Ectodermal cell (in vitro differentiated cells): ENCODE data around the gene ZNF536.

ENCODE experiments used
- H3K27ac ChIP-seq: 2 replicates; pipeline ENCODE4 v1.7.0; 2013; ENCODE audit warnings: mild to moderate bottlenecking, low read depth, low read length; ENCODE audit not compliant: insufficient read depth, poor library complexity, severe bottlenecking
- H3K27me3 ChIP-seq: 2 replicates; pipeline ENCODE4 v1.7.0; 2013; ENCODE audit warnings: mild to moderate bottlenecking, low read length; ENCODE audit not compliant: insufficient read depth, control insufficient read depth, poor library complexity, severe bottlenecking
- H3K36me3 ChIP-seq: one replicate; pipeline ENCODE4 v1.7.0; 2013; ENCODE audit warnings: low read length; ENCODE audit not compliant: control insufficient read depth, insufficient read depth
- H3K4me1 ChIP-seq: one replicate; pipeline ENCODE4 v1.7.0; 2013; ENCODE audit warnings: low read length; ENCODE audit not compliant: control insufficient read depth, insufficient read depth
- H3K4me3 ChIP-seq: 2 replicates; pipeline ENCODE4 v1.7.0; 2013; ENCODE audit warnings: low read depth, low read length, control low read depth; ENCODE audit not compliant: insufficient read depth
- H3K9me3 ChIP-seq: 2 replicates; pipeline ENCODE4 v1.7.0; 2013; ENCODE audit warnings: mild to moderate bottlenecking, low read length, moderate library complexity; ENCODE audit not compliant: control insufficient read depth
- WGBS, 2 experiments: methylation state at CpG; one replicate each; pipeline ENCODE4 v1.1.7; 2013; ENCODE audit warnings: missing lambda C conversion rate in 2 of 2; 5-methylcytosine and 5-hydroxymethylcytosine counted together

Gene ZNF536

GRCh38 chr19:30519607-30520205 lies 147.5 kb downstream of the ZNF536 start:
- Histone ChIP-seq H3K9me3 (no peaks in the 10 kb centered on the region), H3K4me1 (no peaks in the 10 kb centered on the region), H3K27ac (no peak overlapping the region), H3K36me3 (no peaks in the 10 kb centered on the region), H3K27me3 (no peaks in the 10 kb centered on the region), H3K4me3 (no peak overlapping the region)
- WGBS, 2 experiments: 95 to 96% methylated on average over 3 of the region's 3 CpGs

DNA sequence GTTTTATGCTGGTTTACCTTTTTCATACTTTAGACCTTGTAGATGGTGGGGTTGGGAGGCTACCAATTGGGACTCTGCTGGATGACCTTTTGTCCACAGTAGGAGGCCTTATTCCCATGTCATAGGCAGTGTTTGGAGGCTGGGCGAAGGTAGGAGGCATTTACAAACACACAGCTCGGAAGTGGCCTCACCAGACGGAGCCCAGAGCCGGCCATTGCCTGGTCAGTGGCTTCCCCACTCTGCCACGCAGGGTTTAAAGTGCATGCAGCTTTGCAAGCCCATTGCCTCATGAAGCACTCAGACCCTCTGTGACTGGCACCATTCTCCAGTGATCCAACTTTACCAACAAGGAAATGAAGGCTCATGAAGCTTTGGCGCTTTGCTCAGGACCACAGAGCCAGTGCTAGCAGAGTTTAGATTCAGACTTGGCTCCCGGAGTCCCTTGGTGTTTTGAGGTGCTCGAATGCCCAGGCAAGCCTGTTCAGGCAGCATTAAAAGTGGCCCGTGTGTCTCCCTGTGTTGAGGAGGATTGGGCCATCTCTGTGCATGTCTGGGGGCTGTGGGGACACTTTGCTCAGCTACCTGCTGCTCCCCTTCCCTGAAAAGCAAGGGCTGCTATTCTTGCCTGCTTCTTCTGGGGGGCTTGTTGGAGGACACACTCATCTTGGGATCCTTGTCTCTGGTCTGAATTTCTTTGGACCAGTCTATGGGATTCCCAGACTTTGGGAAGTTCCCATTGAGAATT lies 148.7 kb downstream of the ZNF536 start:
- H3K36me3 ChIP-seq: no peaks in the 10 kb centered on the region
- no peaks in the 10 kb centered on the region for H3K9me3 ChIP-seq
- no peak overlapping the region for H3K27ac ChIP-seq
- no peaks in the 10 kb centered on the region for H3K4me1 ChIP-seq
- WGBS, 2 experiments: 91 to 92% methylated on average over 9 of the region's 9 CpGs
- H3K27me3 ChIP-seq: no peaks in the 10 kb centered on the region
- no peak overlapping the region for H3K4me3 ChIP-seq

GRCh38 chr19:30521937-30522336 lies 149.8 kb downstream of the ZNF536 start:
- no peaks in the 10 kb centered on the region for H3K4me1 ChIP-seq
- H3K36me3 ChIP-seq: no peaks in the 10 kb centered on the region
- no peak overlapping the region for H3K27ac ChIP-seq
- H3K27me3 ChIP-seq: no peaks in the 10 kb centered on the region
- H3K4me3 ChIP-seq: no peak overlapping the region
- WGBS, 2 experiments: 91 to 93% methylated on average over 3 of the region's 3 CpGs
- H3K9me3 ChIP-seq: no peaks in the 10 kb centered on the region

DNA sequence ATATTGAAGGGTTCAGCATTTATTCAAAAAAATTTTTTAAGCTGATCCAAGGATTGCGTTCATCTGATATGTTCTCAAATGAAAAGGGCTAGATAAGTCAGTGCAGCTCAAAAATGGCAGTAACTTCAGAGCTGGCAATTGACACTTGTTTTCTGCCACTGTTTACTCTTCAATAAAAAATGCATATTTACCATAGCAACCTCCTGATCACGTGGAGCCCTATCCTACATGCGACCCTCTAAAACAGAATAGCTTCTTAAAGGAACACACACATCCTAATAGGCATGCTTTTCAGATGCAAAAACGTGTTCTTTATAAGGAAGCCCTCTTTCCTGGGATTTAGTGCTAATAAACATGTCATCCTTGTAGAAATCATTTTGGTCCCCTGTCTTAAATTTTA lies 150.2 kb downstream of the ZNF536 start:
- Histone ChIP-seq H3K4me1 (no peaks in the 10 kb centered on the region), H3K9me3 (no peaks in the 10 kb centered on the region), H3K27ac (no peak overlapping the region), H3K4me3 (no peak overlapping the region), H3K36me3 (no peaks in the 10 kb centered on the region), H3K27me3 (no peaks in the 10 kb centered on the region)
- 46 to 48% methylated on average over 4 of the region's 4 CpGs for WGBS, 2 experiments

GRCh38 chr19:30523791-30524190 lies 151.6 kb downstream of the ZNF536 start:
- Histone ChIP-seq H3K4me3 (no peak overlapping the region), H3K27me3 (no peaks in the 10 kb centered on the region), H3K27ac (no peak overlapping the region), H3K9me3 (no peaks in the 10 kb centered on the region), H3K4me1 (no peaks in the 10 kb centered on the region), H3K36me3 (no peaks in the 10 kb centered on the region)
- WGBS, 2 experiments: 92 to 96% methylated on average over 10 of the region's 10 CpGs

- no peak overlapping the region for H3K27ac ChIP-seq
- no peaks in the 10 kb centered on the region for H3K27me3 ChIP-seq
- H3K4me1 ChIP-seq: no peaks in the 10 kb centered on the region
- H3K9me3 ChIP-seq: no peaks in the 10 kb centered on the region
- H3K4me3 ChIP-seq: no peak overlapping the region
- H3K36me3 ChIP-seq: no peaks in the 10 kb centered on the region
- 91% methylated on average over 7 of the region's 7 CpGs for WGBS, 2 experiments
These were observed 153.2 kb downstream of the ZNF536 start for GRCh38 chr19:30525383-30525782.

DNA sequence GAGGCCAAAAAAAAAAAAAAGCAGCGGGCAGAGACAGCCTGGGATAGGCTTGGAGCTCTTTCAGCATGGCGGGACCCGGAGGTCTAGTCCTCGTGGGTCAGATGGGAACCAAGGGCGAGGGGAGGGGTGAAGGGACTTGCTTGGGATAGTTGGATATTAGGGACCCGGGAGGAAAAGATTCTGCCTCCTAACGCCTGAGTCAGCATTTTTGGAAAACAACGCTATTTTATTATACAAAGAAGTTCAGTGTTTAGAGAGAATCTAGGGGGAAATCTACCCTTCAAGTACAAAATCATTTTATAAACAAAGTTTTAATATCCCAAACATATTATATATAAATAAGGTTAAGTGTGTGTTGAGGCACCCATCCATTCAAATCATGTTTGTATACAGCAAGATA lies 156.7 kb downstream of the ZNF536 start:
- 79 to 90% methylated on average over 7 of the region's 8 CpGs for WGBS, 2 experiments
- no peaks in the 10 kb centered on the region for H3K4me1 ChIP-seq
- H3K36me3 ChIP-seq: no peaks in the 10 kb centered on the region
- H3K27ac ChIP-seq: no peak overlapping the region
- H3K27me3 ChIP-seq: no peaks in the 10 kb centered on the region
- H3K4me3 ChIP-seq: no peak overlapping the region
- no peaks in the 10 kb centered on the region for H3K9me3 ChIP-seq

DNA sequence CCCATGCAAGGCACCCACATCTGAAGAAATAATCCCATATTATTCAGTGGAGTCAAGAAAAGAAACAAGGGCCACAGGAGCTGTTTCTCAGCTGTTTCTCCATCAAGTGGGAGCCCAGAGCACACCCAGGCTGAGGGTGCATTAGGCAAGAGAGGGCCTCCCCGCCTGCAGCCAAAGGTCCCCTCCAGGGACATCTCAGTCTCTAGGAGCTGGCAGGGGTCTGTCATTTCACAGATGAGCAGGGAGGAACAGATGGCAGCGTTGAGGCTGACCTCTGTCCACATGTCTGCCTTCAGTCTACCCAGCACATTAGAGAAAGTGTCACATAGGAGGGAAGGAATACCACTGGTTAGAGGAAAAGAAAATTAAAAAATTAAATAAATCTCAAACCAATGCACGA lies 157.7 kb downstream of the ZNF536 start:
- Histone ChIP-seq H3K9me3 (no peaks in the 10 kb centered on the region), H3K4me3 (no peak overlapping the region), H3K27me3 (no peaks in the 10 kb centered on the region), H3K36me3 (no peaks in the 10 kb centered on the region), H3K4me1 (no peaks in the 10 kb centered on the region), H3K27ac (no peak overlapping the region)
- 87 to 91% methylated on average over 2 to 3 of the region's 3 CpGs for WGBS, 2 experiments

GRCh38 chr19:30530751-30531150 lies 158.6 kb downstream of the ZNF536 start:
- Histone ChIP-seq H3K27me3 (no peaks in the 10 kb centered on the region), H3K4me3 (no peak overlapping the region), H3K27ac (no peak overlapping the region), H3K36me3 (no peaks in the 10 kb centered on the region), H3K9me3 (no peaks in the 10 kb centered on the region), H3K4me1 (no peaks in the 10 kb centered on the region)
- 92 to 98% methylated on average over 6 of the region's 6 CpGs for WGBS, 2 experiments

DNA sequence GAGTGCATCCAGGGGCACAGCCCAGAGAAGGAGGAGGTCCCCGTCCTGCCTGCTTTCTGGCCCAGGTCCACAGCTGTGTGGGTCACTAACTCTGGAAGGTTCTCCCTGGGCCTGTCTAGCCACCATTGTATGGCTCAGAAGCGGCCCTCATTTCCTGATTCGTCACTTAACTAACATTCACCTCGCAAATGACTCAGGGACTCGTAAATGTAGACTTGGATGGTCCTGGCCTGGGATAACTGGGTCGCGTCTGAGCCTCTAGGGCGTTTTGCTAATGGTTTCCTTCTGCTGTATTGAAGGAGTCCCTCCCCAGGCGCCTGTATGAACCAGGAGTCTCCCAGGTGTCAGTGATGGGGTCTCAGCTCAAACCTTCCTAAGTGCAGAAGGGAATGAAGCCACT lies 162.8 kb downstream of the ZNF536 start:
- Histone ChIP-seq H3K9me3 (no peaks in the 10 kb centered on the region), H3K27ac (no peak overlapping the region), H3K36me3 (no peaks in the 10 kb centered on the region), H3K4me3 (no peak overlapping the region), H3K27me3 (no peaks in the 10 kb centered on the region), H3K4me1 (no peaks in the 10 kb centered on the region)
- WGBS, 2 experiments: 91% methylated on average over 9 of the region's 9 CpGs
